Measurements from ENCODE around the gene LGMN. TPM values are rescaled to one million over a fixed set of nuclear protein-coding genes. Genes with fewer than 3 reads are reported as not detected.

The LGMN gene
- total and polyA plus RNA-seq, 2 of the 8 experiments (the other 6 are each of a cell fraction or from before 2014, with no cell fraction given): 57.4 to 83.4 TPM

GRCh38 chr14:92768795-92769194, 20.4 kb upstream of the LGMN start:
- no peak overlapping the region for H3K4me3 ChIP-seq (ENCODE audit: extremely low read depth in 1 of 4, insufficient read depth in 2 of 4, low read depth in 3 of 4, low read length in 4 of 4)
- no peak overlapping the region for H3K14ac ChIP-seq (ENCODE audit: insufficient read length)
- no peaks in the 10 kb centered on the region; a peak in 1 of 7 replicates for H3K27me3 ChIP-seq (replicated peaks in 1 of 4; ENCODE audit: control insufficient read depth in 3 of 4, extremely low read depth in 1 of 4, insufficient read depth in 3 of 4, low read length in 3 of 4)
- no peaks in the 10 kb centered on the region for H3K23me2 ChIP-seq (ENCODE audit: low read depth, low read length)
- H3K18ac ChIP-seq (ENCODE audit: extremely low read depth, low read length): no peak overlapping the region
- H4K8ac ChIP-seq (ENCODE audit: extremely low read depth, insufficient read depth, low read length): no peak overlapping the region
- no peak overlapping the region for H4K91ac ChIP-seq (replicated peaks; ENCODE audit: insufficient read length, low read length)
- no peak overlapping the region for H3K4ac ChIP-seq (replicated peaks; ENCODE audit: insufficient read length, low read depth, low read length)
- DNase-seq (ENCODE audit: low read depth in 1 of 2, low spot score in 2 of 2) (no peak), FAIRE-seq (no peak)
- H3K79me1 ChIP-seq (ENCODE audit: low read depth, low read length): no peaks in the 10 kb centered on the region
- TF ChIP-seq TEAD4 (IDR thresholded peaks at IDR 0.05; ENCODE audit: low read depth, low read length): no peak
- TF ChIP-seq PHF8 (conservative IDR thresholded peaks at IDR 0.05; ENCODE audit: low read depth, low read length): no peak
- TF ChIP-seq RBBP5 (IDR thresholded peaks at IDR 0.05; ENCODE audit: borderline replicate concordance, low read depth, low read length): no peak
- TF ChIP-seq RXRA (IDR thresholded peaks at IDR 0.05; ENCODE audit: insufficient read depth, low read depth, low read length): no peak
- TF ChIP-seq JUN (IDR thresholded peaks at IDR 0.05; ENCODE audit: low read depth, low read length): no peak
- no peak for TF ChIP-seq BACH1 (IDR thresholded peaks at IDR 0.05; ENCODE audit: low read length)
- TF ChIP-seq CHD1 (IDR thresholded peaks at IDR 0.05; ENCODE audit: low read depth, low read length): no peak
- no peak for TF ChIP-seq BCL11A (IDR thresholded peaks at IDR 0.05; ENCODE audit: low read depth in 2 of 2, low read length in 2 of 2)
- TF ChIP-seq ASH2L (IDR thresholded peaks at IDR 0.05; ENCODE audit: low read length): no peak
- TF ChIP-seq SAP30 (IDR thresholded peaks at IDR 0.05; ENCODE audit: insufficient read depth, insufficient replicate concordance, low read length): no peak
- H3K79me2 ChIP-seq (ENCODE audit: control insufficient read depth in 1 of 2, insufficient read depth in 2 of 2, low read length in 2 of 2): no peaks in the 10 kb centered on the region
- no peaks in the 10 kb centered on the region for H4K20me1 ChIP-seq (replicated peaks in 1 of 2; ENCODE audit: control insufficient read depth in 1 of 2, insufficient read depth in 2 of 2, low read length in 2 of 2)
- no peak overlapping the region for H3K9ac ChIP-seq (replicated peaks in 1 of 4; ENCODE audit: extremely low read depth in 1 of 4, low read depth in 3 of 4, low read length in 3 of 4)
- no peak overlapping the region for H2AFZ ChIP-seq (ENCODE audit: low read length)
- no peak overlapping the region for H2AK5ac ChIP-seq (ENCODE audit: low read depth, low read length)
- H2BK5ac ChIP-seq (ENCODE audit: low read depth, low read length): no peak overlapping the region
- no peak overlapping the region for H2BK15ac ChIP-seq (ENCODE audit: low read length)
- ChIA-PET CTCF (ENCODE audit: partially characterized antibody) (interaction anchor here (0.5 kb wide), 1 partner anchor 38 kb away, joined by 3 read pairs; no protein-coding TSS in a partner anchor), POLR2A (ENCODE audit: partially characterized antibody) (no interaction called here)
- H3K4me2 ChIP-seq (ENCODE audit: insufficient read depth in 1 of 2, low read depth in 2 of 2, low read length in 2 of 2): no peak overlapping the region
- no peaks in the 10 kb centered on the region for H3K9me3 ChIP-seq (ENCODE audit: insufficient read depth in 2 of 2, low read depth in 1 of 2, low read length in 1 of 2)
- no peak overlapping the region for H4K5ac ChIP-seq (ENCODE audit: insufficient read length, low read depth, low read length)
- H3K36me3 ChIP-seq (ENCODE audit: control insufficient read depth in 2 of 4, insufficient read depth in 4 of 4, low read length in 3 of 4): no peaks in the 10 kb centered on the region
- no peak overlapping the region for H3K56ac ChIP-seq (replicated peaks; ENCODE audit: insufficient read length, low read depth, low read length)
- no peak overlapping the region for H3K27ac ChIP-seq (ENCODE audit: low read depth, low read length)
- H2BK20ac ChIP-seq (ENCODE audit: low read length): no peak overlapping the region
- WGBS, 2 experiments (ENCODE audit: extremely low coverage in 1 of 2, insufficient coverage in 1 of 2, insufficient read length in 1 of 2, insufficient replicate concordance in 2 of 2, low coverage in 1 of 2, low lambda C conversion rate in 2 of 2, missing lambda C conversion rate in 1 of 2): 98% methylated on average over 4 of the region's 5 CpGs; no CpG with 5 or more reads in 1 of the 2 experiments
- H3K23ac ChIP-seq (ENCODE audit: insufficient read length): no peak overlapping the region
- no peak overlapping the region for H2BK12ac ChIP-seq (ENCODE audit: low read depth, low read length)
- H2BK120ac ChIP-seq (replicated peaks; ENCODE audit: low read depth, low read length): no peak overlapping the region
- no peaks in the 10 kb centered on the region for H3K4me1 ChIP-seq (replicated peaks in 1 of 4; ENCODE audit: control insufficient read depth in 3 of 4, insufficient read depth in 4 of 4, low read length in 3 of 4)

Data from H1 (cell line).